HepG2 (cell line): ENCODE measurements around the gene FHIT. TPM values are rescaled to one million over a fixed set of nuclear protein-coding genes. Genes with fewer than 3 reads are reported as not detected.

ENCODE experiments used
- ATAC-seq: fragments of 200-7000 bp; cut with Tn5 transposase; 3 replicates; pipeline ENCODE4 v1.9.1; 2020; ENCODE audit warnings: mild to moderate bottlenecking, moderate library complexity
- BruUV-seq: library from RNA; stranded (reverse); fragments of 400-500 nt; replicated peaks from 2 replicates; lab custom pipeline; 2021; lab: Mats Ljungman, UMichigan
- CTCF ChIA-PET: fragments of 300-600 bp; formaldehyde crosslinking; extraction: SDS; loops from one replicate; lab custom pipeline; 2021; ENCODE audit warnings: low total read pairs, inconsistent platforms, low intra/inter-chr PET ratio; lab: Yijun Ruan, JAX
- POLR2A ChIA-PET: fragments of 350-600 bp; sonication (Branson Sonifier 250); formaldehyde crosslinking; loops from one replicate; lab custom pipeline; 2020; ENCODE audit warnings: antibody characterized with exemption, inconsistent platforms; lab: Yijun Ruan, JAX
- DNase-seq: peaks from one replicate; pipeline ENCODE4 v3.0.0-alpha.2; 2015; ENCODE audit warnings: low spot score
- FAIRE-seq: peaks from 3 replicates; lab custom pipeline; 2011; peaks lifted over from hg19 to GRCh38; lab: Jason Lieb, UNC
- H2AFZ ChIP-seq: one replicate; pipeline ENCODE4 v1.6.1; 2011; ENCODE audit warnings: low read length, inconsistent platforms
- H3K27ac ChIP-seq: fragments of 300-600 bp; 3 replicates; pipeline ENCODE4 v1.8.0; 2011; ENCODE audit warnings: mixed run types, mild to moderate bottlenecking, mixed read lengths, low read length, inconsistent platforms; ENCODE audit not compliant: insufficient read depth; ENCODE audit errors: extremely low read length
- H3K27me3 ChIP-seq, 2 experiments: fragments of 200-600 bp in 1 of 2; 2 replicates in 1 of 2; 3 replicates in 1 of 2; pipeline versions ENCODE4 v1.6.0 to v1.8.0; 2011; ENCODE audit warnings: low read length in 2 of 2, mild to moderate bottlenecking in 2 of 2, moderate library complexity in 2 of 2, inconsistent platforms in 1 of 2; ENCODE audit not compliant: insufficient read depth in 2 of 2, control insufficient read depth in 1 of 2
- H3K36me3 ChIP-seq, 2 experiments: fragments of 200-600 bp in 1 of 2; replicated peaks in 1 of 2; 2 replicates in 1 of 2; 3 replicates in 1 of 2; pipeline versions ENCODE4 v1.5.1 to v1.8.0; 2011; ENCODE audit warnings: low read length in 2 of 2, inconsistent platforms in 1 of 2; ENCODE audit not compliant: insufficient read depth in 2 of 2, control insufficient read depth in 1 of 2
- H3K4me1 ChIP-seq: 2 replicates; pipeline ENCODE4 v1.5.1; 2012; ENCODE audit warnings: low read length, inconsistent platforms; ENCODE audit not compliant: insufficient read depth
- H3K4me2 ChIP-seq: 2 replicates; pipeline ENCODE4 v1.6.0; 2011; ENCODE audit warnings: low read depth, low read length, inconsistent platforms
- H3K4me3 ChIP-seq, 3 experiments: fragments of 200-600 bp in 1 of 3; sonication (generic), shearing (Covaris generic) in 1 of 3; replicated peaks in 1 of 3; 2 replicates each; pipeline ENCODE4 v1.5.1; 2011 to 2016; ENCODE audit warnings: low read length in 3 of 3, inconsistent platforms in 2 of 3, low read depth in 2 of 3, mild to moderate bottlenecking in 2 of 3, control low read depth in 1 of 3, mixed read lengths in 1 of 3; ENCODE audit not compliant: insufficient read depth in 1 of 3
- H3K79me2 ChIP-seq: one replicate; pipeline ENCODE4 v1.6.1; 2011; ENCODE audit warnings: low read length, inconsistent platforms; ENCODE audit not compliant: insufficient read depth
- H3K9ac ChIP-seq: 2 replicates; pipeline ENCODE4 v1.6.0; 2011; ENCODE audit warnings: mild to moderate bottlenecking, low read depth, low read length, inconsistent platforms; ENCODE audit not compliant: insufficient read depth
- H3K9me3 ChIP-seq: 2 replicates; pipeline ENCODE4 v1.5.1; 2012; ENCODE audit warnings: mild to moderate bottlenecking, low read length
- H4K20me1 ChIP-seq: 2 replicates; pipeline ENCODE4 v1.6.0; 2011; ENCODE audit warnings: inconsistent platforms, mild to moderate bottlenecking, low read length, moderate library complexity; ENCODE audit not compliant: insufficient read depth
- ATAD3A ChIP-seq: sonication (generic); formaldehyde crosslinking; IDR thresholded peaks from 2 replicates; pipeline ENCODE4 v1.4.0; 2020; ENCODE audit warnings: missing genetic modification reagents
- ELF4 ChIP-seq: sonication (generic); formaldehyde crosslinking; IDR thresholded peaks from 2 replicates; pipeline ENCODE4 v1.5.0; 2020; ENCODE audit warnings: missing genetic modification reagents, mild to moderate bottlenecking, moderate library complexity, borderline replicate concordance
- FOSL1 ChIP-seq: sonication (generic); formaldehyde crosslinking; IDR thresholded peaks from 2 replicates; pipeline ENCODE4 v1.9.0; 2021; ENCODE audit warnings: missing genetic modification reagents, borderline replicate concordance
- HNRNPK ChIP-seq: fragments of 200-400 bp; formaldehyde crosslinking; IDR thresholded peaks from 2 replicates; pipeline ENCODE4 v1.6.1; 2018; ENCODE audit warnings: low read length, low read depth, moderate library complexity, mild to moderate bottlenecking; ENCODE audit not compliant: poor library complexity, severe bottlenecking
- ISX ChIP-seq: sonication (generic); formaldehyde crosslinking; conservative IDR thresholded peaks from 2 replicates; pipeline ENCODE4 v1.5.0; 2020; ENCODE audit warnings: missing genetic modification reagents
- MIER3 ChIP-seq: IDR thresholded peaks from 2 replicates; pipeline ENCODE4 v1.6.1; 2016; ENCODE audit warnings: missing compliant biosample characterization, borderline replicate concordance
- MZF1 ChIP-seq: sonication (generic); formaldehyde crosslinking; IDR thresholded peaks from 2 replicates; pipeline ENCODE4 v1.8.1; 2023; ENCODE audit warnings: mild to moderate bottlenecking, missing genetic modification reagents, borderline replicate concordance
- NFATC3 ChIP-seq: sonication (generic); formaldehyde crosslinking; IDR thresholded peaks from 2 replicates; pipeline ENCODE4 v1.5.1; 2020; ENCODE audit warnings: mild to moderate bottlenecking, missing genetic modification reagents
- NRL ChIP-seq: sonication (generic); formaldehyde crosslinking; IDR thresholded peaks from 2 replicates; pipeline ENCODE4 v1.5.0; 2020; ENCODE audit warnings: missing genetic modification reagents, mild to moderate bottlenecking, moderate library complexity, borderline replicate concordance
- PAX8 ChIP-seq: sonication (generic); formaldehyde crosslinking; IDR thresholded peaks from 2 replicates; pipeline ENCODE4 v1.8.0; 2022; ENCODE audit warnings: mild to moderate bottlenecking, missing genetic modification reagents, borderline replicate concordance
- SMYD3 ChIP-seq: sonication (generic); formaldehyde crosslinking; IDR thresholded peaks from 2 replicates; pipeline ENCODE4 v1.8.1; 2023; ENCODE audit warnings: mild to moderate bottlenecking, missing genetic modification reagents
- SSRP1 ChIP-seq: IDR thresholded peaks from 2 replicates; pipeline ENCODE4 v1.6.1; 2016; ENCODE audit warnings: control low read depth
- ZFYVE20 ChIP-seq: sonication (generic); formaldehyde crosslinking; IDR thresholded peaks from 2 replicates; pipeline ENCODE4 v1.8.0; 2023; ENCODE audit warnings: low read depth, mild to moderate bottlenecking, moderate library complexity, missing genetic modification reagents, borderline replicate concordance
- ZNF879 ChIP-seq: sonication (generic); formaldehyde crosslinking; IDR thresholded peaks from 2 replicates; pipeline ENCODE4 v1.8.1; 2023; ENCODE audit warnings: missing genetic modification reagents
- ZNF891 ChIP-seq: sonication (generic); formaldehyde crosslinking; IDR thresholded peaks from 2 replicates; pipeline ENCODE4 v1.5.0; 2020; ENCODE audit warnings: mild to moderate bottlenecking, missing genetic modification reagents
- WGBS: methylation state at CpG from one replicate; pipeline ENCODE4 v1.1.6; 2017; ENCODE audit warnings: low lambda C conversion rate; 5-methylcytosine and 5-hydroxymethylcytosine counted together
- in situ Hi-C: cut with HindIII; loops from 2 replicates; pipeline ENCODE4 v1.10.0; 2017; ENCODE audit warnings: low pct_unique_long_range_greater_than_20kb; ENCODE audit not compliant: extremely low pct_ligation_motif_present
- intact Hi-C: fragments of 100-400 bp; cut with micrococcal nuclease; formaldehyde crosslinking; loops from one replicate; pipeline ENCODE4 v1.10.0; 2022; ENCODE audit not compliant: unreplicated experiment
- polyA plus RNA-seq, 8 experiments: library from polyadenylated mRNA; depleted of rRNA in 3 of 8; stranded (reverse) in 7 of 8; unstranded in 1 of 8; fragments of >200 nt; fragmentation: Illumina TruSeq in 4 of 8; extraction: Trizol in 4 of 8; gene quantifications; 2 replicates each; pipeline versions ENCODE4 v1.2.1 to v1.2.3, GENCODE V29; 2011 to 2016; ENCODE audit warnings: low read depth in 4 of 8, missing spikeins in 1 of 8, mixed read lengths in 1 of 8; ENCODE audit not compliant: insufficient read depth in 1 of 8
- total RNA-seq, 5 experiments: library from RNA; depleted of rRNA; stranded (reverse); fragments of >200 nt; fragmentation: Illumina TruSeq; extraction: Trizol; gene quantifications; 2 replicates each; pipeline ENCODE4 v1.2.3, GENCODE V29; 2016; ENCODE audit warnings: low read depth in 1 of 5
- TF ChIP-seq, protein P1 (sequence below): sonication (generic); formaldehyde crosslinking; IDR thresholded peaks from 2 replicates; pipeline ENCODE4 v1.4.0; 2020; ENCODE audit warnings: missing genetic modification reagents, borderline replicate concordance
- TF ChIP-seq, protein P2 (sequence below): sonication (generic); formaldehyde crosslinking; IDR thresholded peaks from 2 replicates; pipeline ENCODE4 v1.8.1; 2023; ENCODE audit warnings: missing genetic modification reagents, mild to moderate bottlenecking, borderline replicate concordance
- TF ChIP-seq, protein P3 (sequence below): sonication (generic); formaldehyde crosslinking; IDR thresholded peaks from 2 replicates; pipeline ENCODE4 v1.4.0; 2020; ENCODE audit warnings: mild to moderate bottlenecking, missing genetic modification reagents
- TF ChIP-seq, protein P4 (sequence below): sonication (generic); formaldehyde crosslinking; IDR thresholded peaks from 2 replicates; pipeline ENCODE4 v1.8.0; 2022; ENCODE audit warnings: missing genetic modification reagents, mild to moderate bottlenecking, inconsistent platforms, borderline replicate concordance

Gene FHIT
- total and polyA plus RNA-seq, 2 of the 13 experiments (the other 11 are each of a cell fraction or from before 2014, with no cell fraction given) = 4.0 to 4.6 TPM

DNA sequence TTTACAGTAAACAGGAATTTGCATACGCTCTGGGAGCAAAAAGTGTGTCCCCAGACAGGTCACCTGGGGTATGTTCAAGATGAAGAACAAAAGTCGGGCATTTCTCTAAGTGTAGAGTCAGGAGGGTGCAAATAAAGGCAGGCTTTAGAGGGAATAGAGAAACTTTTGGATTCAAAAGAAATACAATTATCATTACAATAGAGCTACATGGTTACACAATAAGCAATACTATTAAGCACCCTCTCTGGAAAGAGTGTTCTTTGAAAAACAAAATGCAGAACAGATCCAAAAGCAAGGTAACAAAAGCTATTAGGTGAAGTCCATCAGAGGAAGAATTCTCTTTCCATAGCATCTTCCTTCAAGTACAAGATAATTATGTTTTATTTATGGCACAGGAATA is 679.7 kb downstream of the FHIT start:
- no peak overlapping the region for H3K4me2 ChIP-seq
- BruUV-seq = no TSS peak
- POLR2A ChIA-PET = no interaction called here
- H3K27me3 ChIP-seq = no peaks in the 10 kb centered on the region
- no peaks in the 10 kb centered on the region for H3K79me2 ChIP-seq
- DNase-seq (no peak), ATAC-seq (no peak)
- H3K36me3 ChIP-seq = no peaks in the 10 kb centered on the region
- no peaks in the 10 kb centered on the region for H3K9me3 ChIP-seq
- intact Hi-C loops = no loop called here
- no peak overlapping the region for H3K4me3 ChIP-seq
- H3K27ac ChIP-seq = no peak overlapping the region
- TF ChIP-seq MZF1 (CRISPR knock-in tag) (no peak), ZNF879 (CRISPR knock-in tag) (no peak), ZFYVE20 (no peak), ATAD3A (CRISPR knock-in tag) (no peak), ELF4 (CRISPR knock-in tag) (no peak), SMYD3 (CRISPR knock-in tag) (no peak), NFATC3 (no peak), ZNF891 (no peak), NRL (CRISPR knock-in tag) (no peak), HNRNPK (no peak), PAX8 (CRISPR knock-in tag) (no peak), FOSL1 (CRISPR knock-in tag) (no peak), MIER3 (CRISPR knock-in tag) (no peak), ISX (CRISPR knock-in tag) (no peak), SSRP1 (CRISPR knock-in tag) (no peak)
- TF ChIP-seq, protein P1, sequence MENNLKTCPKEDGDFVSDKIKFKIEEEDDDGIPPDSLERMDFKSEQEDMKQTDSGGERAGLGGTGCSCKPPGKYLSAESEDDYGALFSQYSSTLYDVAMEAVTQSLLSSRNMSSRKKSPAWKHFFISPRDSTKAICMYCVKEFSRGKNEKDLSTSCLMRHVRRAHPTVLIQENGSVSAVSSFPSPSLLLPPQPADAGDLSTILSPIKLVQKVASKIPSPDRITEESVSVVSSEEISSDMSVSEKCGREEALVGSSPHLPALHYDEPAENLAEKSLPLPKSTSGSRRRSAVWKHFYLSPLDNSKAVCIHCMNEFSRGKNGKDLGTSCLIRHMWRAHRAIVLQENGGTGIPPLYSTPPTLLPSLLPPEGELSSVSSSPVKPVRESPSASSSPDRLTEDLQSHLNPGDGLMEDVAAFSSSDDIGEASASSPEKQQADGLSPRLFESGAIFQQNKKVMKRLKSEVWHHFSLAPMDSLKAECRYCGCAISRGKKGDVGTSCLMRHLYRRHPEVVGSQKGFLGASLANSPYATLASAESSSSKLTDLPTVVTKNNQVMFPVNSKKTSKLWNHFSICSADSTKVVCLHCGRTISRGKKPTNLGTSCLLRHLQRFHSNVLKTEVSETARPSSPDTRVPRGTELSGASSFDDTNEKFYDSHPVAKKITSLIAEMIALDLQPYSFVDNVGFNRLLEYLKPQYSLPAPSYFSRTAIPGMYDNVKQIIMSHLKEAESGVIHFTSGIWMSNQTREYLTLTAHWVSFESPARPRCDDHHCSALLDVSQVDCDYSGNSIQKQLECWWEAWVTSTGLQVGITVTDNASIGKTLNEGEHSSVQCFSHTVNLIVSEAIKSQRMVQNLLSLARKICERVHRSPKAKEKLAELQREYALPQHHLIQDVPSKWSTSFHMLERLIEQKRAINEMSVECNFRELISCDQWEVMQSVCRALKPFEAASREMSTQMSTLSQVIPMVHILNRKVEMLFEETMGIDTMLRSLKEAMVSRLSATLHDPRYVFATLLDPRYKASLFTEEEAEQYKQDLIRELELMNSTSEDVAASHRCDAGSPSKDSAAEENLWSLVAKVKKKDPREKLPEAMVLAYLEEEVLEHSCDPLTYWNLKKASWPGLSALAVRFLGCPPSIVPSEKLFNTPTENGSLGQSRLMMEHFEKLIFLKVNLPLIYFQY (CRISPR knock-in tag) = no peak
- TF ChIP-seq, protein P2, sequence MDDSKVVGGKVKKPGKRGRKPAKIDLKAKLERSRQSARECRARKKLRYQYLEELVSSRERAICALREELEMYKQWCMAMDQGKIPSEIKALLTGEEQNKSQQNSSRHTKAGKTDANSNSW (CRISPR knock-in tag) = no peak
- TF ChIP-seq, protein P3, sequence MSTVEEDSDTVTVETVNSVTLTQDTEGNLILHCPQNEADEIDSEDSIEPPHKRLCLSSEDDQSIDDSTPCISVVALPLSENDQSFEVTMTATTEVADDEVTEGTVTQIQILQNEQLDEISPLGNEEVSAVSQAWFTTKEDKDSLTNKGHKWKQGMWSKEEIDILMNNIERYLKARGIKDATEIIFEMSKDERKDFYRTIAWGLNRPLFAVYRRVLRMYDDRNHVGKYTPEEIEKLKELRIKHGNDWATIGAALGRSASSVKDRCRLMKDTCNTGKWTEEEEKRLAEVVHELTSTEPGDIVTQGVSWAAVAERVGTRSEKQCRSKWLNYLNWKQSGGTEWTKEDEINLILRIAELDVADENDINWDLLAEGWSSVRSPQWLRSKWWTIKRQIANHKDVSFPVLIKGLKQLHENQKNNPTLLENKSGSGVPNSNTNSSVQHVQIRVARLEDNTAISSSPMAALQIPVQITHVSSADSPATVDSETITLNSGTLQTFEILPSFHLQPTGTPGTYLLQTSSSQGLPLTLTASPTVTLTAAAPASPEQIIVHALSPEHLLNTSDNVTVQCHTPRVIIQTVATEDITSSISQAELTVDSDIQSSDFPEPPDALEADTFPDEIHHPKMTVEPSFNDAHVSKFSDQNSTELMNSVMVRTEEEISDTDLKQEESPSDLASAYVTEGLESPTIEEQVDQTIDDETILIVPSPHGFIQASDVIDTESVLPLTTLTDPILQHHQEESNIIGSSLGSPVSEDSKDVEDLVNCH = no peak
- TF ChIP-seq, protein P4, sequence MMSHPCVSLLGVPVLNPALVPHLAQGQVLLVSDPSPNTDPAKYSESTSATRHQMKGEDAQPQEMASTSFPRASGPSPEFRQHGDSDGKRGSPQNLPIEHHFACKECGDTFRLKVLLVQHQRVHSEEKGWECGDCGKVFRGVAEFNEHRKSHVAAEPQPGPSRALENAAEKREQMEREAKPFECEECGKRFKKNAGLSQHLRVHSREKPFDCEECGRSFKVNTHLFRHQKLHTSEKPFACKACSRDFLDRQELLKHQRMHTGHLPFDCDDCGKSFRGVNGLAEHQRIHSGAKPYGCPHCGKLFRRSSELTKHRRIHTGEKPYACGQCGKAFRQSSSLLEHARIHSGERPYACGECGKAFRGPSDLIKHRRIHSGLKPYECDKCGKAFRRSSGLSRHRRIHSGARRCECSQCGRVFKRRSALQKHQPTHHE (CRISPR knock-in tag) = no peak
- TF ChIP-seq, all 625 proteins: peak for 0
- Histone ChIP-seq H3K4me1 (no peaks in the 10 kb centered on the region), H3K9ac (no peak overlapping the region), H4K20me1 (no peaks in the 10 kb centered on the region), H2AFZ (no peak overlapping the region)
- FAIRE-seq = no peak
- in situ Hi-C loops = no loop called here
- CTCF ChIA-PET = no interaction called here
- WGBS = 72% methylated on average over 2 of the region's 2 CpGs
